Lower leg skin (tissue), 4 donors: Measurements from ENCODE around the gene CAP2. TPM values are rescaled to one million over a fixed set of nuclear protein-coding genes. Genes with fewer than 3 reads are reported as not detected.

Experiments used
- DNase-seq, 2 donors: peaks; one replicate each; pipeline ENCODE4 v3.0.0-alpha.2; 2019; ENCODE audit warnings: low spot score in 2 of 2
- H3K4me3 ChIP-seq: fragments of 200-600 bp; sonication (generic); 2 replicates; pipeline ENCODE4 v1.5.1; 2017; ENCODE audit warnings: mild to moderate bottlenecking, low read depth; ENCODE audit not compliant: poor library complexity, severe bottlenecking
- POLR2A ChIP-seq, 2 donors: fragments of 450-650 bp; IDR thresholded peaks; one replicate each; pipeline ENCODE4 v1.6.1; 2016 to 2017; ENCODE audit warnings: antibody characterized with exemption in 2 of 2, mild to moderate bottlenecking in 1 of 2, moderate library complexity in 1 of 2
- WGBS, 2 donors: methylation state at CpG; one replicate each; pipeline ENCODE4 v1.1.5; 2018; 5-methylcytosine and 5-hydroxymethylcytosine counted together
- intact Hi-C: fragments of 100-400 bp; cut with DNase I; formaldehyde crosslinking; loops from one replicate; pipeline ENCODE4 v1.15.0; 2023; ENCODE audit warnings: low total_unique reads
- total RNA-seq, 4 donors: library from RNA; depleted of rRNA; stranded (reverse); fragments of >200 nt; gene quantifications; one replicate each; pipeline ENCODE4 v1.1.0, GENCODE V29; 2016
- TF ChIP-seq, protein P1 (sequence below), 3 donors: fragments of 450-650 bp; IDR thresholded peaks; one replicate each; pipeline ENCODE4 v1.5.1; 2016; ENCODE audit warnings: antibody characterized with exemption in 3 of 3, mild to moderate bottlenecking in 3 of 3, moderate library complexity in 2 of 3

Gene CAP2
- total RNA-seq, 4 donors from 2014 or later, result 1.1 to 2.3 (median 1.7) TPM

DNA sequence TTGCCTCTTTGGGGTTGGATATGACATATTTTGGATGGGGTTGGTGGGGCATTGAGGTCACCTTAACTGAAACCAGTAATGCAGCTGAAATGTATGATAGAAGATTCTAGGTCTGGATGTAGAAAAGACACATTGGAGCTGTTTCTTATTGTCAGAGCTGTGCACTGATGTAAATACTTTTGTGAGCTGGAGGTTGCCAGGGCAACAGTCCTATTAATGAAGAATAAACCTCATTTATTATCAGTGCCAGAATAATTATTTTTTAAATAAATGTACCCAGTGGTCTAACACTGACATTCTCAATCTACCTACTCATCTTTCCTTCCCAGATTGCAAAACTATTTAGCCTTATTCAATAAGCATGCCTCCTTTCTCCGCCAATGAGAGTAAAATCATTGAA lies 57.0 kb downstream of the CAP2 start:
- intact Hi-C loops, result no loop called here
- no peak overlapping the region for H3K4me3 ChIP-seq
- WGBS, 2 donors, result 91 to 92% methylated on average over 1 of the region's 1 CpG
- DNase-seq, result no peak
- TF ChIP-seq, protein P1, sequence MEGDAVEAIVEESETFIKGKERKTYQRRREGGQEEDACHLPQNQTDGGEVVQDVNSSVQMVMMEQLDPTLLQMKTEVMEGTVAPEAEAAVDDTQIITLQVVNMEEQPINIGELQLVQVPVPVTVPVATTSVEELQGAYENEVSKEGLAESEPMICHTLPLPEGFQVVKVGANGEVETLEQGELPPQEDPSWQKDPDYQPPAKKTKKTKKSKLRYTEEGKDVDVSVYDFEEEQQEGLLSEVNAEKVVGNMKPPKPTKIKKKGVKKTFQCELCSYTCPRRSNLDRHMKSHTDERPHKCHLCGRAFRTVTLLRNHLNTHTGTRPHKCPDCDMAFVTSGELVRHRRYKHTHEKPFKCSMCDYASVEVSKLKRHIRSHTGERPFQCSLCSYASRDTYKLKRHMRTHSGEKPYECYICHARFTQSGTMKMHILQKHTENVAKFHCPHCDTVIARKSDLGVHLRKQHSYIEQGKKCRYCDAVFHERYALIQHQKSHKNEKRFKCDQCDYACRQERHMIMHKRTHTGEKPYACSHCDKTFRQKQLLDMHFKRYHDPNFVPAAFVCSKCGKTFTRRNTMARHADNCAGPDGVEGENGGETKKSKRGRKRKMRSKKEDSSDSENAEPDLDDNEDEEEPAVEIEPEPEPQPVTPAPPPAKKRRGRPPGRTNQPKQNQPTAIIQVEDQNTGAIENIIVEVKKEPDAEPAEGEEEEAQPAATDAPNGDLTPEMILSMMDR (IDR thresholded peaks at IDR 0.05), result no peak
- no peak for TF ChIP-seq POLR2A (IDR thresholded peaks at IDR 0.05)

- no peak for DNase-seq
- WGBS, 2 donors, result 30 to 42% methylated on average over 5 of the region's 5 CpGs
- intact Hi-C loops, result no loop called here
- H3K4me3 ChIP-seq, result no peak overlapping the region
- TF ChIP-seq, protein P1 (IDR thresholded peaks at IDR 0.05), result no peak
- TF ChIP-seq POLR2A (IDR thresholded peaks at IDR 0.05), result no peak
These were observed 57.4 kb downstream of the CAP2 start for GRCh38 chr6:17450832-17451231.

GRCh38 chr6:17452096-17452495 lies 58.7 kb downstream of the CAP2 start:
- intact Hi-C loops, result no loop called here
- 94 to 96% methylated on average over 6 of the region's 6 CpGs for WGBS, 2 donors
- no peak for DNase-seq
- no peak overlapping the region for H3K4me3 ChIP-seq
- no peak for TF ChIP-seq POLR2A (IDR thresholded peaks at IDR 0.05)

- DNase-seq, result no peak
- no peak overlapping the region for H3K4me3 ChIP-seq
- WGBS, 2 donors, result 69 to 76% methylated on average over 7 of the region's 7 CpGs
- TF ChIP-seq, protein P1 (IDR thresholded peaks at IDR 0.05), result no peak
- TF ChIP-seq POLR2A (IDR thresholded peaks at IDR 0.05), result no peak
- intact Hi-C loops, result no loop called here
These were observed 61.1 kb downstream of the CAP2 start for GRCh38 chr6:17454316-17455005.

- no peak overlapping the region for H3K4me3 ChIP-seq
- intact Hi-C loops, result no loop called here
- TF ChIP-seq POLR2A (IDR thresholded peaks at IDR 0.05), result no peak
- TF ChIP-seq, protein P1 (IDR thresholded peaks at IDR 0.05), result no peak
- DNase-seq, result no peak
- whole genome bisulfite sequencing, 2 donors, result 95 to 96% methylated on average over 7 of the region's 7 CpGs
These were observed 62.5 kb downstream of the CAP2 start for GRCh38 chr6:17455919-17456318.

GRCh38 chr6:17456711-17457110 lies 63.3 kb downstream of the CAP2 start:
- no peak overlapping the region for H3K4me3 ChIP-seq
- 55 to 72% methylated on average over 3 of the region's 3 CpGs for WGBS, 2 donors
- no peak for DNase-seq
- intact Hi-C loops, result no loop called here
- no peak for TF ChIP-seq POLR2A (IDR thresholded peaks at IDR 0.05)
- TF ChIP-seq, protein P1 (IDR thresholded peaks at IDR 0.05), result no peak
